GM19025 (cell line): Measurements from ENCODE around the gene RPAP3.

ENCODE experiments used
- ATAC-seq: cut with Tn5 transposase; IDR thresholded peaks from one replicate; pipeline ENCODE4 v1.9.1; 2021; ENCODE audit warnings: mild to moderate bottlenecking, low read depth, moderate library complexity; ENCODE audit not compliant: unreplicated experiment

Gene RPAP3

GRCh38 chr12:47722136-47722834 lies 16.5 kb upstream of the RPAP3 start:
- no peak for ATAC-seq

GRCh38 chr12:47721431-47721973 lies 15.7 kb upstream of the RPAP3 start:
- ATAC-seq: no peak

GRCh38 chr12:47718531-47718930 lies 12.7 kb upstream of the RPAP3 start:
- no peak for ATAC-seq

GRCh38 chr12:47717443-47718193 lies 11.8 kb upstream of the RPAP3 start:
- ATAC-seq: no peak

- ATAC-seq: no peak
These were observed 11.2 kb upstream of the RPAP3 start for GRCh38 chr12:47717046-47717442.

- ATAC-seq: no peak
These were observed 10.2 kb upstream of the RPAP3 start for GRCh38 chr12:47715877-47716548.

GRCh38 chr12:47715393-47715876 lies 9.6 kb upstream of the RPAP3 start:
- peak; percentile 77 for ATAC-seq

GRCh38 chr12:47714826-47715386 lies 9.1 kb upstream of the RPAP3 start:
- peak; percentile 39 for ATAC-seq

- no peak for ATAC-seq
These were observed 6.3 kb upstream of the RPAP3 start for GRCh38 chr12:47712171-47712570.

- ATAC-seq: no peak
These were observed 5.6 kb upstream of the RPAP3 start for GRCh38 chr12:47711448-47711847.

- no peak for ATAC-seq
These were observed 4.4 kb upstream of the RPAP3 start for GRCh38 chr12:47710278-47710677.

- no peak for ATAC-seq
These were observed 3.8 kb upstream of the RPAP3 start for GRCh38 chr12:47709671-47710070.

GRCh38 chr12:47709237-47709636 lies 3.4 kb upstream of the RPAP3 start:
- no peak for ATAC-seq

GRCh38 chr12:47707905-47708543 lies 2.2 kb upstream of the RPAP3 start:
- ATAC-seq: no peak

- no peak for ATAC-seq
These were observed 1.5 kb upstream of the RPAP3 start for GRCh38 chr12:47707355-47707754.

- no peak for ATAC-seq
These were observed 633 bp downstream of the RPAP3 start for GRCh38 chr12:47705229-47705565.

GRCh38 chr12:47704719-47705118 lies 1.1 kb downstream of the RPAP3 start:
- no peak for ATAC-seq

GRCh38 chr12:47700263-47700662 lies 5.6 kb downstream of the RPAP3 start:
- ATAC-seq: no peak

GRCh38 chr12:47698631-47699030 lies 7.2 kb downstream of the RPAP3 start:
- ATAC-seq: no peak

- ATAC-seq: no peak
These were observed 7.8 kb downstream of the RPAP3 start for GRCh38 chr12:47698055-47698454.
